Hypothalamus (tissue), 51 donors: Measurements from ENCODE around the gene KRTAP9-7.
"Not testable (repeated sequence)": the region's sequence is repeated elsewhere in the genome, so short reads cannot be mapped to it uniquely, and the experiment has no call there.

Experiments used
- DNase-seq, 51 donors: peaks; one replicate each; lab custom pipeline; 2025; lab: John Stamatoyannopoulos, UW

KRTAP9-7 gene

GRCh38 chr17:41271323-41271722 lies 4.2 kb upstream of the KRTAP9-7 start:
- not testable (repeated sequence) for DNase-seq

- no peak for DNase-seq
These were observed 3.6 kb upstream of the KRTAP9-7 start for GRCh38 chr17:41271858-41272257.

GRCh38 chr17:41278176-41278955 lies 2.9 kb downstream of the KRTAP9-7 start:
- no peak for DNase-seq

- no peak for DNase-seq
These were observed 8.5 kb downstream of the KRTAP9-7 start for GRCh38 chr17:41284043-41284442.

GRCh38 chr17:41284546-41284945 lies 9.0 kb downstream of the KRTAP9-7 start:
- DNase-seq = no peak

GRCh38 chr17:41287050-41287449 lies 11.6 kb downstream of the KRTAP9-7 start:
- no peak for DNase-seq

GRCh38 chr17:41294016-41294415 lies 18.5 kb downstream of the KRTAP9-7 start:
- DNase-seq = no peak

GRCh38 chr17:41296846-41297245 lies 21.3 kb downstream of the KRTAP9-7 start:
- no peak for DNase-seq

GRCh38 chr17:41298458-41299135 lies 23.1 kb downstream of the KRTAP9-7 start:
- no peak for DNase-seq

GRCh38 chr17:41301204-41301790 lies 25.8 kb downstream of the KRTAP9-7 start:
- DNase-seq = no peak

- no peak for DNase-seq
These were observed 26.7 kb downstream of the KRTAP9-7 start, which contains the start of gene KRTAP29-1 for GRCh38 chr17:41301916-41302901. KRTAP29-1 (minus strand) TSS chr17:41302851; CDS start chr17:41302851, 0 bp downstream.

- no peak for DNase-seq
These were observed 27.5 kb downstream of the KRTAP9-7 start for GRCh38 chr17:41302981-41303380.

- no peak for DNase-seq
These were observed 28.6 kb downstream of the KRTAP9-7 start for GRCh38 chr17:41304091-41304490.

- DNase-seq = no peak
These were observed 32.1 kb downstream of the KRTAP9-7 start for GRCh38 chr17:41307647-41308046.

- DNase-seq = peak in 11 of 51 donors; percentile 6 to 74 (median 20)
These were observed 32.9 kb downstream of the KRTAP9-7 start for GRCh38 chr17:41308251-41308917.

- DNase-seq = no peak
These were observed 33.4 kb downstream of the KRTAP9-7 start, which contains the start of gene KRTAP16-1 for GRCh38 chr17:41308918-41309359. KRTAP16-1 (minus strand) TSS chr17:41309309; CDS start chr17:41309253, 56 bp downstream.

GRCh38 chr17:41311111-41311510 lies 35.6 kb downstream of the KRTAP9-7 start:
- no peak for DNase-seq

- DNase-seq = no peak
These were observed 39.8 kb downstream of the KRTAP9-7 start, which contains the start of gene KRTAP17-1 for GRCh38 chr17:41315204-41315794. KRTAP17-1 (minus strand) TSS chr17:41315710; CDS start chr17:41315650, 60 bp downstream.

- DNase-seq = no peak
These were observed 40.4 kb downstream of the KRTAP9-7 start for GRCh38 chr17:41315814-41316445.
